MCF 10A (cell line): ENCODE measurements around the gene PCP4L1. TPM values are rescaled to one million over a fixed set of nuclear protein-coding genes. Genes with fewer than 3 reads are reported as not detected.

ENCODE experiments used
- BruUV-seq: library from RNA; stranded (reverse); fragments of 400-500 nt; replicated peaks from 2 replicates; lab custom pipeline; 2021; lab: Mats Ljungman, UMichigan
- CTCF ChIA-PET: fragments of 300-600 bp; sonication (Branson Sonifier 250); formaldehyde crosslinking; extraction: SDS; loops from one replicate; lab custom pipeline; 2021; ENCODE audit warnings: antibody characterized with exemption, inconsistent platforms; lab: Yijun Ruan, JAX
- POLR2A ChIA-PET: fragments of 300-600, 350-650 bp; sonication (Branson Sonifier 250); formaldehyde crosslinking; extraction: SDS; loops from one replicate; lab custom pipeline; 2020; ENCODE audit warnings: antibody characterized with exemption, inconsistent platforms; lab: Yijun Ruan, JAX
- DNase-seq: peaks from one replicate; pipeline ENCODE4 v3.0.0-alpha.2; 2018; ENCODE audit not compliant: unreplicated experiment
- H3K27ac Mint-ChIP-seq: one replicate; pipeline ENCODE4 v1.8.0; 2022; ENCODE audit warnings: mild to moderate bottlenecking, low read depth, mixed read lengths; ENCODE audit not compliant: unreplicated experiment
- H3K27me3 Mint-ChIP-seq: one replicate; pipeline ENCODE4 v1.8.0; 2022; ENCODE audit warnings: mixed read lengths; ENCODE audit not compliant: insufficient read depth, unreplicated experiment
- H3K36me3 Mint-ChIP-seq: one replicate; pipeline ENCODE4 v1.8.0; 2022; ENCODE audit warnings: mild to moderate bottlenecking, moderate library complexity, mixed read lengths; ENCODE audit not compliant: insufficient read depth, unreplicated experiment
- H3K4me1 Mint-ChIP-seq: one replicate; pipeline ENCODE4 v1.8.0; 2022; ENCODE audit warnings: mixed read lengths; ENCODE audit not compliant: insufficient read depth, unreplicated experiment
- H3K4me3 Mint-ChIP-seq: one replicate; pipeline ENCODE4 v1.8.0; 2022; ENCODE audit warnings: mild to moderate bottlenecking, moderate library complexity, mixed read lengths; ENCODE audit not compliant: unreplicated experiment
- H3K9me3 Mint-ChIP-seq: one replicate; pipeline ENCODE4 v1.8.0; 2022; ENCODE audit warnings: mixed read lengths; ENCODE audit not compliant: unreplicated experiment
- intact Hi-C: fragments of 100-400 bp; cut with micrococcal nuclease; formaldehyde crosslinking; loops from 2 replicates; pipeline ENCODE4 v1.14.1; 2022
- total RNA-seq: library from RNA; stranded (reverse); gene quantifications from 2 replicates; pipeline ENCODE4 v1.2.3, GENCODE V29; 2022
- TF ChIP-seq, protein P1 (sequence below): fragments of 200-600 bp; IDR thresholded peaks from one replicate; pipeline ENCODE4 v1.8.0; 2022; ENCODE audit warnings: antibody characterized with exemption, mild to moderate bottlenecking; ENCODE audit not compliant: unreplicated experiment

PCP4L1 gene
- total RNA-seq, 1 experiment from 2014 or later = not detected

DNA sequence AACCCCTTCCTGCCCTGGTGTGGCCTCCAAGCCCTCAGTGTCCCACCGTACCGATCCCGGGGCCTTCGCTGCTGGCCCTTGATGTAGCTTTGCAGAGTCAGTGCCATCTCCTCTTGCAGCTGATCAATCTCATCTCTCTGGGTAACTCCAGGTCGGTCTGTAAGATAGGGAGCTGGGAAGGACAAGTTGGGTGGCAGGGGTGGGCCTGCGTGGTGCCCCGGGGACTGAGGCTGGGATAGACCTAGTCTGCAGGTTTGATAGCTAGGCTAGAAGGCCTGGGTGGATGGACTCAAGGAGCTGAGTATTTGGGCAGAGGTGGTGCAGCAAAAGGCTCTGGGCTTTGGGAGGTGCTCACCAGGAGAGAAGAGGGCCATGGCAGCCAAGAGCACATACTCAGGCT lies 27.8 kb upstream of the PCP4L1 start:
- Mint-ChIP-seq H3K27me3 (no peaks in the 10 kb centered on the region), H3K4me1 (peaks cover 18% of the 10 kb centered on the region), H3K36me3 (peaks cover 29% of the 10 kb centered on the region), H3K4me3 (no peak overlapping the region), H3K27ac (no peak overlapping the region), H3K9me3 (no peaks in the 10 kb centered on the region)
- no TSS peak for BruUV-seq
- CTCF ChIA-PET = interaction anchor here (0.6 to 18.5 kb wide), 15 partner anchors 9 to 1152 kb away, joined by 3 to 444 read pairs (median 5); partner anchors contain the start of genes NDUFS2 and NR1I3
- no peak for DNase-seq
- TF ChIP-seq, protein P1, sequence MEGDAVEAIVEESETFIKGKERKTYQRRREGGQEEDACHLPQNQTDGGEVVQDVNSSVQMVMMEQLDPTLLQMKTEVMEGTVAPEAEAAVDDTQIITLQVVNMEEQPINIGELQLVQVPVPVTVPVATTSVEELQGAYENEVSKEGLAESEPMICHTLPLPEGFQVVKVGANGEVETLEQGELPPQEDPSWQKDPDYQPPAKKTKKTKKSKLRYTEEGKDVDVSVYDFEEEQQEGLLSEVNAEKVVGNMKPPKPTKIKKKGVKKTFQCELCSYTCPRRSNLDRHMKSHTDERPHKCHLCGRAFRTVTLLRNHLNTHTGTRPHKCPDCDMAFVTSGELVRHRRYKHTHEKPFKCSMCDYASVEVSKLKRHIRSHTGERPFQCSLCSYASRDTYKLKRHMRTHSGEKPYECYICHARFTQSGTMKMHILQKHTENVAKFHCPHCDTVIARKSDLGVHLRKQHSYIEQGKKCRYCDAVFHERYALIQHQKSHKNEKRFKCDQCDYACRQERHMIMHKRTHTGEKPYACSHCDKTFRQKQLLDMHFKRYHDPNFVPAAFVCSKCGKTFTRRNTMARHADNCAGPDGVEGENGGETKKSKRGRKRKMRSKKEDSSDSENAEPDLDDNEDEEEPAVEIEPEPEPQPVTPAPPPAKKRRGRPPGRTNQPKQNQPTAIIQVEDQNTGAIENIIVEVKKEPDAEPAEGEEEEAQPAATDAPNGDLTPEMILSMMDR = no peak
- intact Hi-C loops = no loop called here
- POLR2A ChIA-PET = interaction anchor here (1.0 to 1.1 kb wide), 2 partner anchors 28 to 83 kb away, joined by 3 to 6 read pairs; partner anchors contain the start of genes NDUFS2 and SDHC

DNA sequence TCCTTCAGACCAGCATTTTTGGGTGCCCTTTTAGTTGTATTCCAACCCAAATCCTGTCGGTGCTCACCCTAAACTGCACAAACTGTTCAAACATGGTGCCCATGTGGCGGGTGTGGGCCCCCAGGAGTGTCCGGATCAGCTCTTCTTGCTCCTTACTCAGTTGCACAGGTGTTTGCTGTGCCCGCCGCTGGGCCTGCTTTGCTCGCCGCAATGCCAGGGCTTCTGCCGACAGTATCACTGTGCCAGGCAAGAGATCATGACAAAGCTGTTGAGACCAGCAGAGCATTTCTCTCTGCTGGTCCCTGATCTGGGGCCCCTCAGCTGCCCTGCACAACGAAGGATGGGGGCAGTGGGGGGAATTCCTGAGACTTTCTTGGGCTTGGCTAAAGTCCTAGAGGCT lies 25.4 kb upstream of the PCP4L1 start:
- TF ChIP-seq, protein P1 = no peak
- no peak overlapping the region for H3K4me3 Mint-ChIP-seq
- no peaks in the 10 kb centered on the region for H3K27me3 Mint-ChIP-seq
- ChIA-PET CTCF (interaction anchor here (0.9 to 18.5 kb wide), 9 partner anchors 12 to 281 kb away, joined by 3 to 444 read pairs (median 8); partner anchors contain the start of gene NDUFS2), POLR2A (no interaction called here)
- H3K9me3 Mint-ChIP-seq = no peaks in the 10 kb centered on the region
- no TSS peak for BruUV-seq
- H3K27ac Mint-ChIP-seq = no peak overlapping the region
- peaks cover 36% of the 10 kb centered on the region for H3K36me3 Mint-ChIP-seq
- no peak for DNase-seq
- H3K4me1 Mint-ChIP-seq = peaks cover 2% of the 10 kb centered on the region
- intact Hi-C loops = no loop called here

DNA sequence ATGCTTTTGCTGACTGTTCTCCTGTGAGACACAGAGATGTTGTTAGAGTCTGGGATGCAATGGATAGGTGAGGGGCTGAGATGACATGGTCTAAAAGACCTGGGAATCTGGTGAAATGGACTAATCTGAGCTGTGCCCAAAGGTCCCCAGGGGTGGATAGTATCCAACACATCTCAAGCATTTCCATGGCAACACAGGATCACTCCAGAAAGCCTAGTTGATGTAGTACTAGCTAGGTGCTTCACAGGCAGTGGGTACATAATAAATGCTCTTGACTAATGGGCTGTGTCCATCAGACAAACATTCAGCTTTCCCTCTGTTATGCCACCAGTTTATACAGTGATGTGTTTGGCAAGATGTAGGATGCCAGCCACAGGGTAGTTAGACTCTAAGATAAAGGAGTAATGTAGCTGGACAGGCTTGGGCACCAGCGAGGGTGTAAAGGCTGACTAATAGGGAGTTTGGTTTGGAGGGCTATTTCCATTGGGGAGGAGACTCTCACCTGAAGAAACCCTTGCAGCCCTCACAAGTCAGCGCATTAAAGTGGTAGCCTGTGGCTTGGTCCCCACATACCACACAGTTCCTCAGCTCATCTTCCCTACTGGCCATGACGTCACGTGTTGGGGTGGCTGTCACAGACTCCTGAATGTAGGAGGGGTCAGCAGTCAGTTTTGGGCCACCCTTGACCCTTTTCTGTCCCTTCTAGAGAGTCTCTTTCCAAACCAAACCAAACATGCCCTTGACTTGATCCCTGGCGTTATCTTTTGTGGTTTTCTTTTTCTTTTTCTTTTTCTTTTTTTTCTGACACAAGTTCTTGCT lies 22.4 kb upstream of the PCP4L1 start:
- Mint-ChIP-seq H3K9me3 (no peaks in the 10 kb centered on the region), H3K27me3 (no peaks in the 10 kb centered on the region), H3K4me1 (peaks cover 6% of the 10 kb centered on the region), H3K36me3 (peaks cover 13% of the 10 kb centered on the region), H3K27ac (no peak overlapping the region), H3K4me3 (no peak overlapping the region)
- intact Hi-C loops = no loop called here
- ChIA-PET POLR2A (interaction anchor here (0.7 to 1.2 kb wide), 4 partner anchors 8 to 153 kb away, joined by 3 to 4 read pairs (median 4); partner anchors contain the start of gene TOMM40L), CTCF (interaction anchor here (0.5 to 9.4 kb wide), 7 partner anchors 8 to 204 kb away, joined by 3 to 128 read pairs (median 4); partner anchors contain the start of genes PCP4L1 and TOMM40L)
- TF ChIP-seq, protein P1 = no peak
- no peak for DNase-seq
- BruUV-seq = no TSS peak

GRCh38 chr1:161238039-161238473 lies 20.5 kb upstream of the PCP4L1 start, which contains the start of gene NR1I3:
Gene NR1I3 (minus strand): TSS chr1:161238203. CDS start chr1:161236565, 1,638 bp downstream.
- intact Hi-C loops = no loop called here
- H3K4me3 Mint-ChIP-seq = no peak within 1 kb of the TSS
- no peaks in the 10 kb centered on the region for H3K9me3 Mint-ChIP-seq
- H3K27ac Mint-ChIP-seq = no peak within 1 kb of the TSS
- ChIA-PET CTCF (interaction anchor here (0.6 to 9.4 kb wide), 5 partner anchors 10 to 217 kb away, joined by 4 to 128 read pairs (median 8); partner anchors contain the start of gene TOMM40L), POLR2A (interaction anchor here (1.1 to 1.2 kb wide), 2 partner anchors 9 to 11 kb away, joined by 3 to 5 read pairs; no protein-coding TSS in a partner anchor)
- peaks cover 11% of the 10 kb centered on the region for H3K4me1 Mint-ChIP-seq
- DNase-seq = no peak
- TF ChIP-seq, protein P1 = no peak
- H3K36me3 Mint-ChIP-seq = peaks cover 7% of the 10 kb centered on the region
- no peaks in the 10 kb centered on the region for H3K27me3 Mint-ChIP-seq
- no TSS peak for BruUV-seq
